MM.1S (cell line): ENCODE data around the gene ABCC1.

Source experiments
- DNase-seq: peaks from one replicate; pipeline ENCODE4 v3.0.0-alpha.2; 2015
- H2AFZ ChIP-seq: fragments of 300-600 bp; sonication (generic); 2 replicates; pipeline ENCODE4 v1.6.0; 2016; ENCODE audit warnings: antibody characterized with exemption, low read length
- H3F3A ChIP-seq: fragments of 300-600 bp; sonication (generic); 2 replicates; pipeline ENCODE4 v1.6.1; 2016; ENCODE audit warnings: mild to moderate bottlenecking, antibody characterized with exemption, low read length, moderate library complexity, mixed read lengths; ENCODE audit not compliant: insufficient read depth
- H3K27ac ChIP-seq: fragments of 300-600 bp; sonication (generic); 2 replicates; pipeline ENCODE4 v1.5.1; 2016; ENCODE audit warnings: mild to moderate bottlenecking, low read length
- H3K27me3 ChIP-seq: fragments of 300-600 bp; sonication (generic); replicated peaks from 2 replicates; pipeline ENCODE4 v1.6.0; 2016; ENCODE audit warnings: low read length; ENCODE audit not compliant: insufficient read depth
- H3K36me3 ChIP-seq: fragments of 300-600 bp; sonication (generic); replicated peaks from 2 replicates; pipeline ENCODE4 v1.6.1; 2016; ENCODE audit warnings: mild to moderate bottlenecking, low read length, mixed read lengths; ENCODE audit not compliant: insufficient read depth
- H3K4me1 ChIP-seq: fragments of 300-600 bp; sonication (generic); 2 replicates; pipeline ENCODE4 v1.6.1; 2016; ENCODE audit warnings: low read length, mixed read lengths
- H3K4me2 ChIP-seq: fragments of 300-600 bp; sonication (generic); 2 replicates; pipeline ENCODE4 v1.6.0; 2016; ENCODE audit warnings: low read depth, low read length
- H3K4me3 ChIP-seq: fragments of 300-600 bp; sonication (generic); 2 replicates; pipeline ENCODE4 v1.5.1; 2016; ENCODE audit warnings: low read length, mixed read lengths
- H3K79me2 ChIP-seq: fragments of 300-600 bp; sonication (generic); 2 replicates; pipeline ENCODE4 v1.6.1; 2016; ENCODE audit warnings: mixed run types, low read length, mixed read lengths
- H3K9ac ChIP-seq: fragments of 300-600 bp; sonication (generic); 2 replicates; pipeline ENCODE4 v1.6.1; 2016; ENCODE audit warnings: low read length, mixed read lengths
- H3K9me2 ChIP-seq: fragments of 300-600 bp; sonication (generic); replicated peaks from 2 replicates; pipeline ENCODE4 v1.6.1; 2016; ENCODE audit warnings: mild to moderate bottlenecking, low read length, mixed read lengths; ENCODE audit not compliant: insufficient read depth
- H3K9me3 ChIP-seq: fragments of 300-600 bp; sonication (generic); replicated peaks from 2 replicates; pipeline ENCODE4 v1.6.1; 2016; ENCODE audit warnings: mild to moderate bottlenecking, low read length, mixed read lengths; ENCODE audit not compliant: insufficient read depth
- H4K20me1 ChIP-seq: fragments of 300-600 bp; sonication (generic); 2 replicates; pipeline ENCODE4 v1.6.1; 2016; ENCODE audit warnings: mild to moderate bottlenecking, low read length, moderate library complexity, mixed read lengths; ENCODE audit not compliant: insufficient read depth
- CTCF ChIP-seq: fragments of 300-600 bp; sonication (generic); IDR thresholded peaks from 2 replicates; pipeline ENCODE4 v1.5.1; 2016; ENCODE audit warnings: antibody characterized with exemption, low read length, mixed read lengths
- EZH2 ChIP-seq: fragments of 300-600 bp; sonication (generic); optimal IDR thresholded peaks from 2 replicates; pipeline ENCODE3; 2017; ENCODE audit warnings: low read depth, mild to moderate bottlenecking, antibody characterized with exemption, low read length, mixed read lengths
- EZH2phosphoT487 ChIP-seq: fragments of 300-600 bp; sonication (generic); IDR thresholded peaks from 2 replicates; pipeline ENCODE4 v1.6.1; 2018; ENCODE audit warnings: antibody characterized with exemption, low read length

ABCC1 gene

GRCh38 chr16:16030449-16030848, 81.0 kb downstream of the ABCC1 start:
- Histone ChIP-seq H3K4me1 (no peaks in the 10 kb centered on the region), H3K9me3 (no peaks in the 10 kb centered on the region), H3K9ac (no peak overlapping the region), H3K79me2 (no peaks in the 10 kb centered on the region), H4K20me1 (no peaks in the 10 kb centered on the region), H3K36me3 (no peaks in the 10 kb centered on the region), H2AFZ (no peak overlapping the region), H3K4me3 (no peak overlapping the region), H3F3A (no peaks in the 10 kb centered on the region), H3K27ac (no peak overlapping the region), H3K9me2 (no peaks in the 10 kb centered on the region), H3K27me3 (no peaks in the 10 kb centered on the region), H3K4me2 (no peak overlapping the region)
- no peak for TF ChIP-seq EZH2
- no peak for TF ChIP-seq CTCF
- no peak for TF ChIP-seq EZH2phosphoT487
- no peak for DNase-seq

DNA sequence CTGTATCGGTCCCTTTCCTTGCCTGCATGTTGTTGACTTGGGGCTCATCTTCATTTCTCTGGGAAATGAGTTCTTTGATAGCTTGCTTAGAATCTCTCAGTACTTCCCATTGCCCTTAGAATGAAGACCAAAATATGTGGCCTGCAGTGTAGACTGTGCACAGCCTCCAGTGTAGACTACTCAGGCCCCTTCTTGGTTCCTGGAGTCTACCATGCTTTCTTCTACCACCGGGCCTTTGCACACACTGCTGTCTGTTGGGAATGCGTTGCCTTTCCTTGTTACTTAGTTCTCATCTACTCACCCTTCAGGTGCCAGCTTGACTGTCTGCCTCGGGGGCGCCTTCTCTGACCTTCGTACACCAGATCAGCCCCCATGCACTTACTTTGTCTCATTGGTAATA, 82.0 kb downstream of the ABCC1 start:
- H3K9me2 ChIP-seq = no peaks in the 10 kb centered on the region
- H3K36me3 ChIP-seq = no peaks in the 10 kb centered on the region
- no peaks in the 10 kb centered on the region for H3K9me3 ChIP-seq
- no peaks in the 10 kb centered on the region for H3K79me2 ChIP-seq
- no peaks in the 10 kb centered on the region for H3K27me3 ChIP-seq
- H3K9ac ChIP-seq = no peak overlapping the region
- no peak overlapping the region for H3K4me2 ChIP-seq
- no peaks in the 10 kb centered on the region for H4K20me1 ChIP-seq
- TF ChIP-seq EZH2phosphoT487 (no peak), CTCF (no peak), EZH2 (no peak)
- no peak overlapping the region for H3K27ac ChIP-seq
- H2AFZ ChIP-seq = no peak overlapping the region
- no peak overlapping the region for H3K4me3 ChIP-seq
- no peak for DNase-seq
- H3F3A ChIP-seq = no peaks in the 10 kb centered on the region
- no peaks in the 10 kb centered on the region for H3K4me1 ChIP-seq

DNA sequence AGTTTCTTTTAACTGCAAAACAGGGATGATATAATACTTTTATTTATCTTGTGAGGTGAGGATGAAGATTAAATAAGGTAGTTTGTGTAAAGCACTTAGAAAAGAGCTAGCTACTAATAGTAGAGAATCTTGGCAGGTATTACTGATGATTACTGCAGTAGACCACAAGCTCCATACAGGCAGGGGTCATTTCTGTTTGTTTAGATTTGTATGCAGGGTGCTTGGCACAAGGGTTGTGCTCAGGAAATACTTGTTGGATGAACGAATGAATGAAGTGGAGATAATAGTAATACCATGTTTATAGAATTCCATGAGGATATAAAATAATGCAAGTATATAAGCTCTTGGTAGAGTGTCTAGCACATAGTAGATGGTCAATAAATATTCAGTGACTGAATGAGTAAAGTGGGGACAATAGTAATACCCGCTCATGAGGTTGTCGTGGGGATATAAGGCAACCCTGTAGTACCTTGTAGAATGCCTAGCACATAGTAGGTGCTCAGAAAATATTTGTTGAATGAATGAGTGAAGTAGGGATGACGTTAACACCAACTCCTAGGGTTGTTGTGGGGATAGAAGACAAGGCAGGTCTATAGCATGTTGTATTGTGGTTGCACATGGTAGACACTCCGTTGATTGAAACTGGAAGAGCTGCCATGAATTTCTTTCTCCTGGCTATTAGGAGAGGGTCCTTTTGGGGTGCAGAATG, 83.0 kb downstream of the ABCC1 start:
- H3K9ac ChIP-seq = no peak overlapping the region
- no peaks in the 10 kb centered on the region for H3K9me3 ChIP-seq
- H3K9me2 ChIP-seq = no peaks in the 10 kb centered on the region
- DNase-seq = no peak
- no peaks in the 10 kb centered on the region for H4K20me1 ChIP-seq
- no peak overlapping the region for H3K27ac ChIP-seq
- H3K4me2 ChIP-seq = no peak overlapping the region
- no peak overlapping the region for H3K4me3 ChIP-seq
- no peaks in the 10 kb centered on the region for H3K79me2 ChIP-seq
- no peak for TF ChIP-seq EZH2
- no peak for TF ChIP-seq EZH2phosphoT487
- no peak for TF ChIP-seq CTCF
- H3K36me3 ChIP-seq = no peaks in the 10 kb centered on the region
- H3K27me3 ChIP-seq = no peaks in the 10 kb centered on the region
- H2AFZ ChIP-seq = no peak overlapping the region
- no peaks in the 10 kb centered on the region for H3F3A ChIP-seq
- H3K4me1 ChIP-seq = no peaks in the 10 kb centered on the region
